Cortex of kidney (tissue), 1 donor: Measurements from ENCODE around the gene MARVELD1.
A peak's percentile ranks its signal among the peaks of the same experiment; 100 is the strongest.
"Not testable (repeated sequence)": the region's sequence is repeated elsewhere in the genome, so short reads cannot be mapped to it uniquely, and the experiment has no call there.

ENCODE experiments used
- DNase-seq: peaks from one replicate; lab custom pipeline; 2025; lab: John Stamatoyannopoulos, UW

Gene MARVELD1

DNA sequence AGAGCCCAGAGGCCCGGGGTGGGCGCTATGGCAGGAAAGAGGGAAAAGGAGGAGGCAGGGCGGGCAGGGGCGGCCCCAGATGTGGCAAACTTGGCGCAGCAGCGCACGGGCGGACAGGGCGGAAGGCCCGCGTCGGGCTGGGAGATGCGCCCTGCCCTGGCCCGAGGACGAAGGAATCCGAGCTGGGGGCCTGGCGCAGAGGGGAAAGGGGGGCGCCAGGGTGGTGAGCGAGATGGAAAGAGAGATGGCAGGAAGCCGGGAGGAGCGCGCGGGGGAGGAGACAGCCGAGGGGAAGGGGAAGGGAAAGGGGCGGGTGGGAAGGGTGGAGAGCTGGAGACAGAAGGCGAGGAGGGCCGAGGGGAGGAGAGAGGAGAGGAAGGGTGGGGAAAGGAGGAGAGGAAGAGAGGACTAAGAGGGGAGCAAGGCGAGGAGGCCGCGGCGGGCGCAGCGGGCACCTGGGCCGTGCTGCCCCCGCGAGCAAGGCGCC, at the start of gene MARVELD1:
MARVELD1 (plus strand) TSS at position 392 of the 487 bp plus-strand sequence. CDS start 147 bp downstream, outside the sequence.
- DNase-seq = no peak

DNA sequence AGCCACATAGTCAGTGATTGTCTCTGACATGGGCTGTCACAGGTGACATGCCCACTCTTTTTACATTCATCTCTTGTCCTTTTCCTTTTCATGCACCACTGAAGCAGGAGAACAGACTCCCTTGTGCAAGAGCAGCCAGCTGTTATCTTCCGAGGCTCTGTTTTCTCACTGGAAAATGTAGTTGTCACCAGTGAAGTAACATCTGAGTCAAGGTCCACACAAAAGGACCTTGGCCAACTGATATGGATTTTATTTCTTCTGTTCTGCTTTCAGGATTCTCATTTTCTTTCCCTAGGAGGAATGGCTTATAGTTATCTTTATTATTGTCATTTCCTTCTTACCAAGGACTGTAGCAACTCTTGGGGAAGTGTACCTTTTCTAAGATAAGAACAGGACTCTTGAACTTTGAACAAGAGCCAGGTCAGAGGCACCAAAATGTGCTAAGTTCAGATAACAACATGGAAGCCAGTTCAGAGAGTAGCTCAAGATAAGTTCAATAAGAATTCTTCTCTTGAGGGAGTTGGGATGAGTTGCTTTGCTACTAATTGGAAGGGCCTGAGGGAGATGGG, 49.2 kb upstream of the MARVELD1 start:
- no peak for DNase-seq

DNA sequence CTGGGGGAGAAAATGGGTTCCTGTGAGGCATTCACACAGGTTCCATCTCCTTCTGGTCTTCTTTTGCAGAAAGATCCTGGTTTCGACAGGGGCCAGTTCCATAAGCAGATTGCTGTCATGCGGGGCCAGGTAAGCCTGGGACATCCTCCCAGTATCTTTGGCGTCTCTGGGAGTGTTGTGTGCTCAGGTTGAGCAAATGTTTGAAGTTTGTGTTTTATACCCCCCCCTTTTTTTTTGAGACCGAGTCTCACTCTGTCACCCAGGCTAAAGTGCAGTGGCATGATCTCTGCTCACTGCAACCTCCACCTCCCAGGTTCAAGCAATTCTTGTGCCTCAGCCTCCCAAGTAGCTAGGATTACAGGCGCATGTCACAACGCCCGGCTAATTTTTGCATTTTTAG, 46.5 kb upstream of the MARVELD1 start:
- no peak for DNase-seq

DNA sequence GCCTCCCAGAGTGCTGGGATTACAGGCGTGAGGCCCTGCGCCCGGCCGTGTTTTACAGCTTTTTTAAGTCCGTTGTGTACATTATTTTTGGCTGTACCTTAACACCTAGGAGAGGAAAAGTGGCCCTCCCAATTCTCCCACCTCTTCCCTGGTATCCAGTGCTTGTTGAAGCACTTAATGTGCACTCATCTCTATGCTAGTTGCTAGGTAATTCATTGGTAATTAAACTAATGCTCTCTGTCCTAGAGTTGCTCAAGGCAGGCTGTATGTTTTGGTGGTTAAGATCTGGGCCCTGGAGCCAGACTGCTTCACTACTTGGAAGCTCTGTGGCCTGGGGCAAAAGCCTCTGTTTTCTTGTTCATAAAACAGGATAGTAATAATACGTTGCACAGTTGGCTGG, 46.1 kb upstream of the MARVELD1 start:
- no peak for DNase-seq

DNA sequence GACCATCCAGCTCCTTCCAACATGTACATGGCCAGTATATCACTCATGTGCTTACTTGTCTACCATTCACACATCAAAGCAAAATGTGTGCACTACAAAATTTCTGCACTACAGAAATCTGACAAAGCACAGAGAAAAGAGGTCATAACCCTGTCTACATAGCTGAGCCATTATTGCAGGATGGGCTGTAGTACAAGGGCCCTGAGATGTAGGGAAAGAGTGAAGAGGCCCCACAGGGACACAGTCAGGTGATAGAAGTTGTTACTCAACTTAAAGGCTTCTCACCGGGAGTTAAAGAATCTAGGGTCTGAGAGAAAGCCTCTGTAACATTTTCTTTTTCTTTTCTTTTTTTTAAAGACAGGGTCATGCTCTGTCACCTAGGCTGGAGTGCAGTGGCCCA, 44.0 kb upstream of the MARVELD1 start:
- no peak for DNase-seq

DNA sequence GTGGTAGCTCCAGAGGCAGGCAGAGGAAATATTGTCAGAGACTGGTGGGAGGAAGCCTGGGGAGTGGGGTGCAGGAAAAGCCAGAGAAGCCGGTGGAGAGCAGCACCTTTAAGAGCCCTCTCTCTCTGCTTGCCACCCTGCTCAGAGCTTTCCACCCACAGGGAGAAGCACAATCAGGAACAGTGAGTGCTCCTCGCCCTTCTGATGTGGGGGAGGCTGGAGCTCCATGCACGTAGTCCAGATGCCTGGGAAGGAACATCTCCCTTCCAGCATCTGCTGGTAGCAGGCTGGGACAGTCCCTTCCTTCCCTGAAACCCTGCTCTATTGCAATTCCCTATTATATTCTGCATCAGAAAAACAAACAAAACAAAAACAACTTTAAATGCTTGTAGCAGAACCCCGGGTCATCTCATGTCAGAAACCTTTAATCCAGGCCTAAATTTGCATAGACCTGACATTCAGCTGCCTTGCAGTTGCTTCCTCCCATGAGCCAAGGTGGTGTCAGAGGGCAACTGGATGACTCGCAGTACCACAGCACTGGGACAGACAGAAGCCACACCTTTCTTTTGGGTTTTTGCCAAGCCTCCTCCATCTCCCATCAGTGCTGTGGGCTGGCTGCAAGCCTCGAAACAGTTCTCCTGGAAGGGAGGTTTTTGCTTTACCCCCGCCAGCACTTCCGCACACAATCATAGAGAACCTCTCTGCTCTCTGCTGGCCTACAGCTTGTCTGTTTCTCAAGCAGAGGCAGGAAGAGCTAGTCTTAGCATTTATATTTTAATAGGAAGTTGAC, 39.6 kb upstream of the MARVELD1 start:
- no peak for DNase-seq

DNA sequence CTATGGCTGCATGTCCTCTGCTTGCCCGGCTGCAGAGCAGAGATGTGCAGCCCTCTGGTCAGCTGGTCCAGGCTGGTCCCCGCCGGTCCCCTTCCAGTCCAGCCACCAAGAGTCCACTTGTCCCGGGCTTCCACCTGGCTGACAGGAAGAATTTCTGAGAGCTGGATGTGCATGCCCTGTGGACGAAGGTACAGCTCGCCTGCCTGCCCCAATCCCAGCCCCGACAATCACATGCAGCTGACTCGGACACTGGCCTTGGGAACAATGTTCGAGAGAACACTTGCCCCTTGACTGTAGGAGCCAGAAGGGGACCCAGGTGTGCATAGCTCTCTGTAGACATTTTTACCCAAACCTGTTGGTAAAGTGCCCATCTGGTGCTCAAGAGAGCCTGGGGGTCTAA, 38.3 kb upstream of the MARVELD1 start:
- DNase-seq = no peak

DNA sequence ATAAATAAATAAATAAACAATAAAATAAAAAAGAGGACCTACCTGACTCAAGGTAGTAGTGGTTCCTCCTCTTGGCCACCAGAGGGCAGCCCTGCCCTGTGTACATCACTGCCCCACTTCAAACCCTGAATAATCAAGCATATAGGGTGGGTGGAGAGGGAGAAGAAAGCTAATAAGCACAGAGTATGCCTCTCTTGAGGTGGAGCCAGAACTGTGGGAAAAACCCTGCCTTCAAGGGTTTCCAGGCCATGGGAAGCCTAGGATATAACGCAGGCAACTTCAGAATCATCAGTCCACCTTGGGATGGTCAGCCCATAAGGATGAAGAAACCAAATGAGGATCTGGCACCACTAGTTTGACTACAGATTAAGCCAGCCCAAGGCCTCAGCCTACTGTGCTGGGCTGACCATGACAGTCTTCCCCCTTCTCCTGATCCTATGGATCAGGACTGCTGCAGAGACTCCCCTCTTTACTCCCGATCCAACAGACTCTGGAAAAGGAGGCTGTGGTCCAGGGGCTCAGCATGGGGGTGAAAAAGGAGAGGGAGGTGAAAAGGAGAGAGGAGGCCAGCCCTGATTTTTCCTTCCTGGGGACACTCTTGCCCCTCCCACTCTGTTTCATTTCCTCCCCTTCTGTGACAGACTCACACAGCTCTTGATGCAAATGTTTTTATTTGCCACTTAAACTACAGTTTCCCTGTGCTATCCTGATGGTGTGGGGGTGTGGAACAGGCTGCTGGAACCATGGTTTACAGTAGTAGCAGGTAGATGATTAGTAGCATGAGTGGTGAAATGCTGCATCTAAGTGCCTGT, 36.6 kb upstream of the MARVELD1 start:
- no peak for DNase-seq

DNA sequence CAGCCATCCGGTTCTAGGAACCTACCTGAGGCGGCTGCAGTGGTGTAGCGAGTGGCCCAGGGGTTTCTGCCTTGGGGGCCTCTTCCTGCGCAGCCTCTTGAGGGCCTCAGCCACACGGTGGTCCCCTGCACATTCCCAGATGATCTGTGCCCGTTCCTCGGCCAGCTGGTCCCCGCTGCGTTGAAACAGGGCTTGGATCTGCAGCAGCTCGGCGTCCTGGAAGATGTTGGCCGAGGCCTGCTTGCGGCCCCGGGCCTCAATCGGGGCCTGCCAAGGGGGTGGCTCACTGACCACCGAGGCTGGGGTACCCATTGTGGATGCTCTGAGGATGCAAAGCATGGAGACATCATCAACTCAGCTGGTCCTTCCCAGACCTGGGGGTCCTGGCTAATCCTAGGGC, 33.9 kb upstream of the MARVELD1 start:
- DNase-seq = no peak

DNA sequence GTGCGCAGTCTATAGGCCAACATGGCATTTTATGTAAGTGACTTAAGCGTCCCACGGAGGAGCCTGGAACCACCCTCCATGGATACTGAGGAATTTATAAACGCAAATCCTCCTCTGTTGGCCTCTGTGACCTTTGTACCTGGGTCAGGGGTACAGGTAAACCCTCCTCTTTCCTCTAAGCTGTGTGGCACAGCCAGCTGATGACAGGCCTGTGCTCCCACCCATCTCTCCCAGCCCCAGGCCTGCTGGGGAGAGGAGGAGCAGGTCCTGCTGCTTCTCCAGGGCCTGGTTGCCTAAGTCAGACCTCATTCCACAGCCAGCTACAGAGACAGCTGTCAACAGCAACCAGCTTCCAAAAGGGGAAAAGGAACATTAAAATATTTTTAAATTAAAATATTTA, 31.5 kb upstream of the MARVELD1 start:
- DNase-seq = no peak

DNA sequence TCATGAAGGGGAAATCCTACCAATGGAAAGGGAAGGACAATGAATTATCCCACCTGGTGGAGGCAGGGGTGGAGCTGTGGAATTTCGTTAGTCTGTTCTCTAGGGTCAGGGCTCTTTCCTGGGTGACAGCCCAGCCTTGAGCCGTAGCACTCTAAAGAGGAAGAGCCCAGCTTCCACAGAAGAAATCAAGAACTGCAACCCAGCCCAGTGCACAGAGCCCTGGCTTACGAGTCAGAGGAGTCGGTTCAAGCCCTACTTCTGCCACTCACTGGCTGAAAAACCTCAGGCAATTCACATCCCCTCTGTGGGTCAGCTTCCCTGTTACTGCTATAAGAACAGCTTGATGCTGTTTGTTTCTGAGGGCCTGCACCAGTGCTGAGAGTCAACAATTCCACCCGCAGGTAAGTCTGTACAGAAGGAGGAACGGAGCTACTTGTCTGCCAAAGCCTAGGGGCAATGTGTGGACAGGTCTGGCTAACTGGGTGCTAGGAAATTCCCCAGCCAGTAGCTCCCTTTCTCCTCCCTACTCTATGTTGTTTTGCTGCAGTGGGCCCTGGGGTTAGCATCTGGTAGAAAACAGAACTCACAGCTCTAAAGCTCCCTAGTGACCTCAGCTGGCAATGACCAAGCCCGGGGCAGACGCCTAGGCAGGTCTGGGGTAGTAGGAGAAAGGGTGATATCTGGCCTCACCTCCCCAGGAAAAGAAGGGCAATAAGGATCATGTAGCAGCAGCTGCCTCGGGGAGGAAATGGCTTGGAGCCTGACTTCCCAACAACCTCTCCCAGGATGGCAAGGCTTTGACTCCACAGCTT, 29.8 kb upstream of the MARVELD1 start:
- DNase-seq = no peak

DNA sequence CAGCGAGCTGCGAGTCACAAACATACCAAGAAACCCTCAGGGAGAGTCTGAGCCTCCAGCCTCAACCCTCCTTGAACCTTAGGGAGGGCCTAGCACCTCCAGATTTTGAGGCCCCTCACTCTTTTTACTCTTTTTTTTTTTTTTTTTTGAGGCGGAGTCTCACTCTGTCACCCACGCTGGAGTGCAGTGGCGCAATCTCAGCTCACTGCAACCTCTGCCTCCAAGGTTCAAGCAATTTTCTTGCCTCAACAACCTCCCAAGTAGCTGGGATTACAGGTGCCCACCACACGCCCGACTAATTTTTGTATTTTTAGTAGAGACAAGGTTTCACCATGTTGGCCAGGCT, 29.2 kb upstream of the MARVELD1 start:
- DNase-seq = not testable (repeated sequence)

DNA sequence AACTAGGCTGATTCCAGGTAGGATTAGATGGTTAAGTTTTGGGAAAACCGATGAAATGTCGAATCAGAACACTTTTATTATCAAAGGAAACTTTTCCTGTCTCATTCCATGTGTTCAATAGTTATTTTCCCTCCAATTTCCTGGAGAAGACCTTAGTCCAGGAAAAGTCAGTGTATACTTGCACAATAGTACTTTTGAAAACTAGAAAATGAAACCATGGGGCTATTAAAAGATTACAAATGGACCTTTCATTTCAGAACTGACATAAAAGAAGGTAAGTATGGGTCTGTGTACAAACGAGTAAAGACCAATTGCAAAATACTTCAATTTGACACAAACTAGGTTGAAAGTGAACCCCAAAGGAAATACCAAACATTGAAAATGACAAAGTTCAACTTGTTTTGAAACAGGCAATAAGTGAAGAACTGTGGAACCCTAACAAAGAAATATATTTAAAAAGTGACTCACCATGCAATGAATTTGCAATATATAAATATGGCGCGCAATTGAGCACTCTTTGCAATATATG, 28.6 kb upstream of the MARVELD1 start:
- no peak for DNase-seq

DNA sequence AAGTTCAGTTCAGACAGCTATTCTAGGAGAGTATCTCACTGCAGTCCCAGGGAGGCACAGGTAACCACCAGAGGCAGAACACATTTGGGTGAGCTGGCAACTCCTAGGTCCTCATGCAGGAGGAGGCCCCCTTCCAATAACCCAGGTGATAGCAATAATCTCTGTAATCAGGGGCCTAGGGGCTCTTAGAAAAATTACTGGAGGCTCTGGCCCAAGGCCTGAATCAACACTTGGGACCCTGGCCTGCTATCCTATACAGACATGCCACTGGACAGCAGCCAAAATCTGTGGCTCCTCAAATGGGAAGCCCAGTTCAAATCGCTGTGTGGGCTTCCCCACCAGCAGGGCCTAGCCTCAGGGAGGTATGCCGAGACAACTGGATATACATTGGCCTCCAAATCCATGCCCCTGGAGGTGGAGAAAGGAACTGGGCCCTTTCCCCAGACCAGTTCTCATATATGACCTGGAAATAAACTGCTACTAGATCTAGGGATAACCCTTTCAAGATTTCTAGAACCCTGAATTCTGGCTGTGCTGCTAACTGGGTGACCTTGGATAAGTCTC, 28.1 kb upstream of the MARVELD1 start:
- no peak for DNase-seq

DNA sequence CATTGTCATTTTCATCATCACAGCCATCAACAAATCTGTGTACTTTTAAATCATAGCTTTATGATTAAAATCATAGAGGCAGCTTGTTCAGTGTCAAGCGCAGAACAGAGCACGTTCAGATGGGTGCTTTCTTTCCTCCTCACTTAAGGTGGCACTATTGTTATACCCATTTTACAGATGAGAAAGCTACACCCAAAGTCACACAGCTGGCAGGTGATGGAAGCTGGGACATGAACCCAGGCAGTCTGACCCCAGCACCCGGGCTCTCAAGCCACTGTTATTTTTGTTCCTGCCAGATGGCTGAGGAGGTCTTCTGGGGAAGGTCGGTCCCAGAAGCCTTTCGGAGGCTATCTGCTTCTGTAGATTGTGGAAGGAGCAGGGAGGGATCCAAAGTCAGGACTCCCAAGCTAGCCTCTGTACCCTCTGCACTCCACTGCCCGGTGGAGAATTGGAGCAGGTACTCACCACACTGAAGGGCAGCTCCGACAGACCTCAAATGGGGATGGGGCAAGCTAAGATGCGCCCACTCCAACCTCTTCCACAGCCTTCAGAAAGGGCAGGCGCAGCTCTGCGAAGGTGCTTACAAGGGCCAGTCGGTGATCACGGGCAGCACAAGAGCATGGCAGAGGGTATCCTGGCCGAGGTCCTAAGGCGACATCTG, 27.1 kb upstream of the MARVELD1 start:
- no peak for DNase-seq

DNA sequence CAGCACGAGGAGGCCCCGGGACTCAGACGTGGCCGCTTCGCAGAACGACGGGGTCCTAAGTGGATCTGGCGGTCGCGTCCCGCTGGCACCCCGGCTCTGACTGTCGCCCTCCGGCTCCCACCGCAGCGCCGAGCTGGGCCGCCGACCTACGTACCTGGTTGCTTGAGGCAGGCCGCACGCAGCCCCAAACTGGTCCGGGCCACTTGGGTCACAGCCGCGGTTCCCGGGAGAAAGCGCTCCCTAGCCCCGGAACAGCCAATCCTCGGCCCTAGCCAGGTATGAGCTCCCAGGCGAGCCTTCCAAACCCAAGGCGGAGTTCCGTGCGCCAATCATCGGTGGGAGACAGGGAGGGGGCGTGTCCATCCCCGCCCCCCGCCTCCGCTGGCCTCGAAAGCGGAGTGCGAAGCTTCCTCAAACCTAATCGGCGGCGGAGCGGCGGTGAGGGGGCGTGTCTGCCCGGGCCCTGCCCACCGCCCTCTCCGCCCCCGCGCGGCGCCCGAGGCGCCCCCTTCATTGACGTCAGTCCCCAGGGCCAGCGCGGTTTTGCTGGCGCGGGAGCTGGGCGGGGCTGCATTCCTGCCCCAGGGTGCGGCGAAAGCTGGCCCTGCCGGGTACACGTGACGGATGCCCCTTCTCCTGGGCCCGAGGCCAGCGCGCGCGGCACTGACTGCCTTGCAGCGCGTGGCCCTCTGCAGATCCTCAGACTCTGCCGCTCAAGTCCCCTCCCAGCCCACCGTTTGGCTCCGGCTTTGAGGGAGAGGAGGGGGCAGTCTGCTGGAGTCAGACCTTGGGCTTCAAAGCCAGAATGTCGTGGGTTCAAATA, 26.4 kb upstream of the MARVELD1 start, which contains the start of gene AVPI1:
AVPI1 (minus strand) TSS at position 280 of the 823 bp plus-strand sequence. CDS start 7,336 bp downstream, outside the sequence.
- peak; percentile 94 for DNase-seq

DNA sequence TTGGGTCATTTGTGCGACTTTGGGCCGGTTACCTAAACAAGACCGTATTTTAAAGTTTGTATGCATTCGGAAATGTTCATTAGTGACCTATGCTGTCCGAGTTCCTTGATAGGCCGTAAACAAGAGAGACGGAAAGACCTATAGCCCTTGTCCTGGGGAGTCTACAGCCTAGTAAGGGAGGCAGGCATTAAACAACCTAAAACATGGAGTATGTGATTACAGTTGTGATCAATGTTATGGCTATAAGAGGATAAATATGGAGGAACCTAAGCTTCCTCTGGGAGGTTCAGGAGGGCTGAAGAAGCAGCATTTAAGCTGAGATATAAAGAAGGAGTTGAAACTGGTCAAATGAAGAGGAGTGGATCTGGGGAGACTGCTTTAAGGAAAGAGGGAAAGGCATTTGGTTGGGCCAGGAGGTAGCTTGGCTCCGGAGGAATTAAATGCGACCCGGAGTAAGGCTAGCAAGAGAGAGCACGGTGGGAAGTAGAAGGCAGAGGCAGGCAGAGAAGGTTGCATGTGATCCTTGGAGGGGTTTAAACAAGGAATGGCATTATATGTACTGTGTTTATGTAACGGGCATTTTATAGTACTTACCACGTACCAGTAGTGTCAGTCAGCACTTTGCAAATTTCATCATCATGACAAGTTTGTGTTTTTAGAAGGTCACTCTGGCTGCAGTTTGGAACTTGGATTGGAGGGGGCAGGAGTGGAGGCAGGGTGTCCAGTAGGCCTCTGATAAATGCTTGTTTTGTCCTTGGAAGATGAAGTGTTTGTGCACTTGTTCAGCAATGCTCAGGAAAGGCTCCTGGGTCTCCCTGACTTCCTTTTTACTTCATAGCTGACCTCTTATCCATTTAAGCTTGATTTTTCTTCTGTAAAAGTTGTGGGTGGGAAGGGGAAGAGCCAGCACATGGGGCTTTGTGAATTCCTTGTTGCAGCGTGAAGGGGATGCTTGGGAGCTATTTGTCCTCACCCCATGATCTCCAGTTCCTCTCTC, 25.4 kb upstream of the MARVELD1 start:
- no peak for DNase-seq

DNA sequence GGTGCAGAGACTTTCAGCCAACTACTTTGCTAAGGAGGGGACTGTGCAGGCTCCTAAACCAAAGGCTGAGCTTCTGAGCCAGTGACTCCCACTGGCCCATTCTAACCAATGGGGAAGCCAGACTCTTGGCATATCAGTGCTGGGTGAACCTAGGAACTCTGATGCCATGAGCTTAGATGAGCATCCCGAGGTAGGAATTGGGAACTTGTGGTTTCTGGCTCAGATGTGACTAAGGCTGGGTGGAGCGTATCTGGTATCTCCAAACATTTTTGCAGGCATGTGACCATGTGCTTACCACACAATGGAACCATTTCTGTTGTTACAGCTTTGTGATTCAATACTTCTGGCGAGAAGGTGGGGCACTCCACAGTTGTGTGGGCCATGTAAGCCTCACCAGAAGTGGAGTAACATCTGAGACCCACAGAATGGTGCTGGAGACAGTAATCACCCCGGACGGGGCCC, 23.9 kb upstream of the MARVELD1 start:
- no peak for DNase-seq
